Parathyroid adenoma (tissue), 2 donors: ENCODE measurements around the gene NR4A1.
"Not testable (repeated sequence)": the region's sequence is repeated elsewhere in the genome, so short reads cannot be mapped to it uniquely, and the experiment has no call there.

Source experiments
- H2AFZ ChIP-seq: fragments of 300-600 bp; sonication (generic); one replicate; pipeline ENCODE4 v1.7.0; 2017; ENCODE audit warnings: antibody characterized with exemption, mild to moderate bottlenecking
- H3K27ac ChIP-seq: fragments of 300-600 bp; sonication (generic); one replicate; pipeline ENCODE4 v1.7.0; 2017
- H3K27me3 ChIP-seq: fragments of 300-600 bp; sonication (generic); one replicate; pipeline ENCODE4 v1.7.0; 2017; ENCODE audit warnings: low read length; ENCODE audit not compliant: control insufficient read depth, insufficient read depth
- H3K36me3 ChIP-seq: fragments of 300-600 bp; sonication (generic); one replicate; pipeline ENCODE4 v1.7.0; 2017; ENCODE audit warnings: low read length; ENCODE audit not compliant: control insufficient read depth, insufficient read depth
- H3K4me1 ChIP-seq: fragments of 300-600 bp; sonication (generic); one replicate; pipeline ENCODE4 v1.7.0; 2017; ENCODE audit warnings: control low read depth
- H3K4me2 ChIP-seq: fragments of 300-600 bp; sonication (generic); one replicate; pipeline ENCODE4 v1.7.0; 2017; ENCODE audit warnings: low read length
- H3K4me3 ChIP-seq: fragments of 300-600 bp; sonication (generic); one replicate; pipeline ENCODE4 v1.7.0; 2017; ENCODE audit warnings: low read depth, low read length
- H3K79me2 ChIP-seq: fragments of 300-600 bp; sonication (generic); one replicate; pipeline ENCODE4 v1.7.0; 2017; ENCODE audit warnings: control low read depth
- H3K9ac ChIP-seq: fragments of 300-600 bp; sonication (generic); one replicate; pipeline ENCODE4 v1.7.0; 2017; ENCODE audit warnings: mild to moderate bottlenecking
- H3K9me3 ChIP-seq: fragments of 300-600 bp; sonication (generic); one replicate; pipeline ENCODE4 v1.7.0; 2017; ENCODE audit warnings: low read length; ENCODE audit not compliant: control insufficient read depth
- CTCF ChIP-seq: fragments of 300-600 bp; sonication (generic); IDR thresholded peaks from one replicate; pipeline ENCODE4 v1.7.0; 2017; ENCODE audit warnings: antibody characterized with exemption, mild to moderate bottlenecking
- donor health status: primary hyperparathyroidism.

NR4A1 gene

GRCh38 chr12:52093346-52093745 is 42.1 kb downstream of the NR4A1 start:
- Histone ChIP-seq H3K4me3 (no peak overlapping the region), H3K4me2 (no peak overlapping the region), H3K4me1 (no peaks in the 10 kb centered on the region), H3K9ac (no peak overlapping the region), H2AFZ (no peak overlapping the region), H3K79me2 (no peaks in the 10 kb centered on the region), H3K27ac (no peak overlapping the region), H3K36me3 (no peaks in the 10 kb centered on the region), H3K27me3 (no peaks in the 10 kb centered on the region), H3K9me3 (no peaks in the 10 kb centered on the region)
- TF ChIP-seq CTCF = no peak

- no peak for TF ChIP-seq CTCF
- Histone ChIP-seq H2AFZ (no peak overlapping the region), H3K9ac (no peak overlapping the region)
Measured at GRCh38 chr12:52096332-52097044, 45.2 kb downstream of the NR4A1 start.

GRCh38 chr12:52097045-52097666 is 45.9 kb downstream of the NR4A1 start:
- Histone ChIP-seq H3K27me3 (no peaks in the 10 kb centered on the region), H3K4me3 (no peak overlapping the region), H3K27ac (no peak overlapping the region), H2AFZ (no peak overlapping the region), H3K9me3 (no peaks in the 10 kb centered on the region), H3K9ac (no peak overlapping the region), H3K36me3 (no peaks in the 10 kb centered on the region), H3K4me1 (no peaks in the 10 kb centered on the region), H3K4me2 (no peak overlapping the region), H3K79me2 (no peaks in the 10 kb centered on the region)
- TF ChIP-seq CTCF = no peak

More at GRCh38 chr12:52096332-52097044, 45.2 kb downstream of the NR4A1 start:
- Histone ChIP-seq H3K4me2 (no peak overlapping the region), H3K4me1 (no peaks in the 10 kb centered on the region), H3K36me3 (no peaks in the 10 kb centered on the region), H3K4me3 (no peak overlapping the region), H3K27me3 (no peaks in the 10 kb centered on the region), H3K27ac (no peak overlapping the region), H3K9me3 (no peaks in the 10 kb centered on the region), H3K79me2 (no peaks in the 10 kb centered on the region)

GRCh38 chr12:52104431-52105089 is 53.3 kb downstream of the NR4A1 start:
- not testable (repeated sequence) for H2AFZ ChIP-seq, H3K4me2 ChIP-seq, H3K4me1 ChIP-seq, H3K4me3 ChIP-seq, H3K79me2 ChIP-seq, H3K9me3 ChIP-seq, H3K27me3 ChIP-seq, H3K36me3 ChIP-seq, H3K9ac ChIP-seq, H3K27ac ChIP-seq
